Calu3 (cell line): ENCODE data around the gene GAS2L1. TPM values are rescaled to one million over a fixed set of nuclear protein-coding genes. Genes with fewer than 3 reads are reported as not detected.

Source experiments
- BruUV-seq: library from RNA; stranded (reverse); fragments of 400-500 nt; replicated peaks from 2 replicates; lab custom pipeline; 2021; lab: Mats Ljungman, UMichigan
- CTCF ChIA-PET: fragments of 300-600 bp; sonication (Branson Sonifier 250); formaldehyde crosslinking; loops from one replicate; lab custom pipeline; 2022; ENCODE audit warnings: antibody characterized with exemption; lab: Charles Lee
- DNase-seq: peaks from one replicate; pipeline ENCODE4 v3.0.0; 2022
- H3K27ac Mint-ChIP-seq: one replicate; pipeline ENCODE4 v1.8.0; 2022; ENCODE audit warnings: mixed read lengths; ENCODE audit not compliant: unreplicated experiment
- H3K27me3 Mint-ChIP-seq: one replicate; pipeline ENCODE4 v1.8.0; 2022; ENCODE audit warnings: mixed read lengths; ENCODE audit not compliant: unreplicated experiment
- H3K36me3 Mint-ChIP-seq: one replicate; pipeline ENCODE4 v1.8.0; 2022; ENCODE audit warnings: mild to moderate bottlenecking, moderate library complexity, mixed read lengths; ENCODE audit not compliant: insufficient read depth, unreplicated experiment
- H3K4me1 Mint-ChIP-seq: one replicate; pipeline ENCODE4 v1.8.0; 2022; ENCODE audit warnings: mild to moderate bottlenecking, low read depth, mixed read lengths; ENCODE audit not compliant: unreplicated experiment
- H3K4me3 Mint-ChIP-seq: one replicate; pipeline ENCODE4 v1.8.0; 2022; ENCODE audit warnings: mild to moderate bottlenecking, low read depth, moderate library complexity, mixed read lengths; ENCODE audit not compliant: unreplicated experiment
- H3K9me3 Mint-ChIP-seq: one replicate; pipeline ENCODE4 v1.8.0; 2022; ENCODE audit warnings: low read depth, mixed read lengths; ENCODE audit not compliant: unreplicated experiment
- intact Hi-C: fragments of 100-400 bp; cut with micrococcal nuclease; formaldehyde crosslinking; loops from one replicate; pipeline ENCODE4 v1.10.0; 2022; ENCODE audit not compliant: unreplicated experiment
- total RNA-seq: library from RNA; stranded (reverse); gene quantifications from 2 replicates; pipeline ENCODE4 v1.2.3, GENCODE V29; 2022
- TF ChIP-seq, protein P1 (sequence below): fragments of 200-600 bp; IDR thresholded peaks from one replicate; pipeline ENCODE4 v1.8.0; 2022; ENCODE audit warnings: antibody characterized with exemption; ENCODE audit not compliant: unreplicated experiment

GAS2L1 gene
- total RNA-seq, 1 experiment from 2014 or later, result 16.9 TPM

DNA sequence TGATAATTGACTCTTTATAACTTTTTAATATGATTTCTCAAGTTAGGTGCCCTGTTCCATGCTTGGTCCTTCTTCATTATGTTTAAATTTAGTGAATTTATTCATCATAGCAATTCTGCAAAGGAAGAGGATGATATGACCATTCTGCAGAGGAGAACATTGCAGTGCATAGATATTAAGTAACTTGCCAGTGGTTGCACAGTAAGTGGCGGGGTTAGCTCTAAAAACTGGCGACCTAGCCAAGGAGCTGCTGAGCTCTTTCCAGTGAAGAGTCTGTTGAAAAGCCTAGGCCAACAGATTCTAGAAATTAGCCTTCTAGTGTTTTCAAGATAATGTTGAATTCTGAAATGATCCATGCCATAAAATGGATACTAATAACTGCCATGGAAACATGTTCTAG, 33.8 kb upstream of the GAS2L1 start:
- Mint-ChIP-seq H3K4me1 (peaks cover 61% of the 10 kb centered on the region), H3K27ac (no peak overlapping the region), H3K9me3 (no peaks in the 10 kb centered on the region), H3K27me3 (no peaks in the 10 kb centered on the region), H3K4me3 (peak overlapping the region; percentile 94), H3K36me3 (peaks cover 93% of the 10 kb centered on the region)
- intact Hi-C loops, result no loop called here
- no TSS peak for BruUV-seq
- CTCF ChIA-PET, result no interaction called here
- TF ChIP-seq, protein P1, sequence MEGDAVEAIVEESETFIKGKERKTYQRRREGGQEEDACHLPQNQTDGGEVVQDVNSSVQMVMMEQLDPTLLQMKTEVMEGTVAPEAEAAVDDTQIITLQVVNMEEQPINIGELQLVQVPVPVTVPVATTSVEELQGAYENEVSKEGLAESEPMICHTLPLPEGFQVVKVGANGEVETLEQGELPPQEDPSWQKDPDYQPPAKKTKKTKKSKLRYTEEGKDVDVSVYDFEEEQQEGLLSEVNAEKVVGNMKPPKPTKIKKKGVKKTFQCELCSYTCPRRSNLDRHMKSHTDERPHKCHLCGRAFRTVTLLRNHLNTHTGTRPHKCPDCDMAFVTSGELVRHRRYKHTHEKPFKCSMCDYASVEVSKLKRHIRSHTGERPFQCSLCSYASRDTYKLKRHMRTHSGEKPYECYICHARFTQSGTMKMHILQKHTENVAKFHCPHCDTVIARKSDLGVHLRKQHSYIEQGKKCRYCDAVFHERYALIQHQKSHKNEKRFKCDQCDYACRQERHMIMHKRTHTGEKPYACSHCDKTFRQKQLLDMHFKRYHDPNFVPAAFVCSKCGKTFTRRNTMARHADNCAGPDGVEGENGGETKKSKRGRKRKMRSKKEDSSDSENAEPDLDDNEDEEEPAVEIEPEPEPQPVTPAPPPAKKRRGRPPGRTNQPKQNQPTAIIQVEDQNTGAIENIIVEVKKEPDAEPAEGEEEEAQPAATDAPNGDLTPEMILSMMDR, result no peak
- no peak for DNase-seq

DNA sequence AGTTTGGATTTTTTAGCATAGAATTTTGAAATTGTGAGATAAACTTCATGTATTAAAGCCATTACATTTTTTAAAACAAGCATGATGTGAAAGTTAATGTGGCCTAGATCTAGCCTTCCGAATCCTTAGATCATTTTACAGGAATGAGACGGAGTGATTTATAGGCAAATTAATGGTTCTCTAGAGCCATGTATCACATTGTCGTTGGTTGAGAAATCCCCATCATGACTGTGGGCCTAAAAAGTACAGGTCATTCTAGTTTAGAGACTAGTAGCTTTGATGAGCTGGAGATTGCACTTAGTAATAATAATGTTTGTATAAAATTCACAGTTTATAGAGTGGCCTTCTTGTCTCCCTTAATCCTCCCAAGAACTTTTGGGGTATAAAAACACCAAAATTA, 31.3 kb upstream of the GAS2L1 start:
- peaks cover 92% of the 10 kb centered on the region for H3K36me3 Mint-ChIP-seq
- CTCF ChIA-PET, result no interaction called here
- H3K27me3 Mint-ChIP-seq, result no peaks in the 10 kb centered on the region
- BruUV-seq, result no TSS peak
- TF ChIP-seq, protein P1, result no peak
- no peaks in the 10 kb centered on the region for H3K9me3 Mint-ChIP-seq
- intact Hi-C loops, result no loop called here
- no peak for DNase-seq
- peaks cover 68% of the 10 kb centered on the region for H3K4me1 Mint-ChIP-seq
- peak overlapping the region; percentile 26 for H3K4me3 Mint-ChIP-seq
- H3K27ac Mint-ChIP-seq, result peak overlapping the region; percentile 45

DNA sequence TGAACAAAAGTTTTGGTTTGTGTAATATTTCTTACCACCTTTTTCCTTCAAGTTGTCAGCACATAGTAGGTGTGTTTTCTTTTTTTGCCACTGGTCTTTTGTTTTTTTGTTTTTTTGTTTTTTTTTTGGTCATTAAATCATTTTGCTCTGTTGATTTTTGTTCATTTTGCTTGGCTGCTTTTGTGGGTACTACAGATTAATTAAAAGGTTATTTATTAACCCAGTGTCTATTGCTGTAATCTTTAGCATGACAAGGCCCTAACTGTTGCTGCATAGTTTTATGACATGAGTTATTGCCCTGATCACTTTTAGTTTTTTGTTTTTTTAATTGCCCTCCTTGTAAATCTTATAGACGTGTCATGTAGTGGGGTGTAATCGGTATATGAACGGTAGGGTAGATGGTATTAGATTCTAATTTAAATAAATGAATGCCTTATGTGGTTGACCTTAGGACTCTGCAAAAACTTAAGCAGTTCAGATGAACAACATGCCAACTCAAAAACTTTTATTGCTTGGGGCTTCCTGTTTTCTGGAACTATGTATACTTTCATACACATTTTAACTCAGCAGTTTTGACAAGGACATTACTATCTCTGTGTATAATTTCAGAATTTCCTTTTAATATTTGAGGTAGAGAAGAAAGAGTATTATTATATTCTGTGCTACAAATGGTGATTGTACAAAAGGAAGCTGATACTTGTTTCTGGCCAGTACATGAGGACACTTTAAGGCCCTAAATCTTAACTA, 30.5 kb upstream of the GAS2L1 start:
- Mint-ChIP-seq H3K9me3 (no peaks in the 10 kb centered on the region), H3K27me3 (no peaks in the 10 kb centered on the region), H3K4me3 (peak overlapping the region; percentile 49), H3K27ac (peak overlapping the region; percentile 45), H3K36me3 (peaks cover 92% of the 10 kb centered on the region), H3K4me1 (peaks cover 62% of the 10 kb centered on the region)
- CTCF ChIA-PET, result no interaction called here
- intact Hi-C loops, result no loop called here
- BruUV-seq, result no TSS peak
- TF ChIP-seq, protein P1, result no peak
- DNase-seq, result no peak

DNA sequence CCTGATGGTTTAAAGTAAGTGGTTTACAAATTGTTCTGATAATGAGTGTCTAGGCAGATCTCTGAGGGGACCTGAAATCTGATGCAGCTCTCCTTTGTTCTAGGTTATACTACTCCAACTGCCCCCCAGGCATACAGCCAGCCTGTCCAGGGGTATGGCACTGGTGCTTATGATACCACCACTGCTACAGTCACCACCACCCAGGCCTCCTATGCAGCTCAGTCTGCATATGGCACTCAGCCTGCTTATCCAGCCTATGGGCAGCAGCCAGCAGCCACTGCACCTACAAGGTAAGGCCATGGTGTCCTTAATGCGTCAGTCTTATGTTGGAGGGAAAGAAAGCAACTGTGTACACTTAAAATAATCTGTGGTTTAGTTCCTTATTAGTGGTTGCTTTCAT, 28.5 kb upstream of the GAS2L1 start:
- Mint-ChIP-seq H3K27me3 (no peaks in the 10 kb centered on the region), H3K27ac (no peak overlapping the region), H3K9me3 (no peaks in the 10 kb centered on the region), H3K4me3 (no peak overlapping the region), H3K36me3 (peaks cover 95% of the 10 kb centered on the region), H3K4me1 (peaks cover 46% of the 10 kb centered on the region)
- CTCF ChIA-PET, result no interaction called here
- DNase-seq, result no peak
- TF ChIP-seq, protein P1, result no peak
- intact Hi-C loops, result no loop called here
- no TSS peak for BruUV-seq
